ENCODE results near the gene UBASH3B.
A peak's percentile ranks its signal among the peaks of the same experiment; 100 is the strongest.

Gene UBASH3B

GRCh38 chr11:122678406-122678805 is 22.9 kb downstream of the UBASH3B start:
- Mint-ChIP-seq H3K27ac (no peak overlapping the region), H3K4me1 (ENCODE audit: low read depth) (peaks cover 63% of the 10 kb centered on the region), H3K9me3 (ENCODE audit: low read depth) (no peaks in the 10 kb centered on the region), H3K27me3 (no peaks in the 10 kb centered on the region), H3K4me3 (no peak overlapping the region), H3K36me3 (peaks cover 2% of the 10 kb centered on the region)

- peaks cover 5% of the 10 kb centered on the region for H3K36me3 Mint-ChIP-seq
- H3K9me3 Mint-ChIP-seq (ENCODE audit: low read depth): no peaks in the 10 kb centered on the region
- H3K27me3 Mint-ChIP-seq: no peaks in the 10 kb centered on the region
- H3K27ac Mint-ChIP-seq: no peak overlapping the region
- H3K4me3 Mint-ChIP-seq: no peak overlapping the region
- peaks cover 62% of the 10 kb centered on the region for H3K4me1 Mint-ChIP-seq (ENCODE audit: low read depth)
Measured at GRCh38 chr11:122679466-122679865, 23.9 kb downstream of the UBASH3B start.

GRCh38 chr11:122681070-122681469 is 25.5 kb downstream of the UBASH3B start:
- H3K27ac Mint-ChIP-seq: no peak overlapping the region
- H3K9me3 Mint-ChIP-seq (ENCODE audit: low read depth): no peaks in the 10 kb centered on the region
- no peak overlapping the region for H3K4me3 Mint-ChIP-seq
- H3K27me3 Mint-ChIP-seq: no peaks in the 10 kb centered on the region
- peaks cover 55% of the 10 kb centered on the region for H3K4me1 Mint-ChIP-seq (ENCODE audit: low read depth)
- peaks cover 5% of the 10 kb centered on the region for H3K36me3 Mint-ChIP-seq

GRCh38 chr11:122681735-122682134 is 26.2 kb downstream of the UBASH3B start:
- no peaks in the 10 kb centered on the region for H3K27me3 Mint-ChIP-seq
- H3K36me3 Mint-ChIP-seq: peaks cover 8% of the 10 kb centered on the region
- H3K27ac Mint-ChIP-seq: peak overlapping the region; percentile 8
- no peak overlapping the region for H3K4me3 Mint-ChIP-seq
- no peaks in the 10 kb centered on the region for H3K9me3 Mint-ChIP-seq (ENCODE audit: low read depth)
- H3K4me1 Mint-ChIP-seq (ENCODE audit: low read depth): peaks cover 57% of the 10 kb centered on the region

- H3K4me3 Mint-ChIP-seq: no peak overlapping the region
- peaks cover 57% of the 10 kb centered on the region for H3K4me1 Mint-ChIP-seq (ENCODE audit: low read depth)
- H3K36me3 Mint-ChIP-seq: peaks cover 8% of the 10 kb centered on the region
- H3K9me3 Mint-ChIP-seq (ENCODE audit: low read depth): no peaks in the 10 kb centered on the region
- no peaks in the 10 kb centered on the region for H3K27me3 Mint-ChIP-seq
- H3K27ac Mint-ChIP-seq: no peak overlapping the region
Measured at GRCh38 chr11:122682464-122682863, 26.9 kb downstream of the UBASH3B start.

- H3K9me3 Mint-ChIP-seq (ENCODE audit: low read depth): no peaks in the 10 kb centered on the region
- H3K36me3 Mint-ChIP-seq: peaks cover 8% of the 10 kb centered on the region
- H3K27me3 Mint-ChIP-seq: no peaks in the 10 kb centered on the region
- no peak overlapping the region for H3K4me3 Mint-ChIP-seq
- H3K27ac Mint-ChIP-seq: no peak overlapping the region
- peaks cover 58% of the 10 kb centered on the region for H3K4me1 Mint-ChIP-seq (ENCODE audit: low read depth)
Measured at GRCh38 chr11:122685041-122685440, 29.5 kb downstream of the UBASH3B start.

GRCh38 chr11:122686111-122686510 is 30.6 kb downstream of the UBASH3B start:
- peak overlapping the region; percentile 34 for H3K27ac Mint-ChIP-seq
- peaks cover 64% of the 10 kb centered on the region for H3K4me1 Mint-ChIP-seq (ENCODE audit: low read depth)
- H3K27me3 Mint-ChIP-seq: no peaks in the 10 kb centered on the region

GRCh38 chr11:122690384-122690783 is 34.9 kb downstream of the UBASH3B start:
- Mint-ChIP-seq H3K4me3 (peak overlapping the region; percentile 71), H3K36me3 (peaks cover 7% of the 10 kb centered on the region), H3K27me3 (no peaks in the 10 kb centered on the region), H3K9me3 (ENCODE audit: low read depth) (no peaks in the 10 kb centered on the region), H3K4me1 (ENCODE audit: low read depth) (peaks cover 80% of the 10 kb centered on the region), H3K27ac (peak overlapping the region; percentile 90)

More at GRCh38 chr11:122686111-122686510, 30.6 kb downstream of the UBASH3B start:
- peaks cover 8% of the 10 kb centered on the region for H3K36me3 Mint-ChIP-seq
- no peaks in the 10 kb centered on the region for H3K9me3 Mint-ChIP-seq (ENCODE audit: low read depth)
- H3K4me3 Mint-ChIP-seq: no peak overlapping the region

- H3K4me1 Mint-ChIP-seq (ENCODE audit: low read depth): peaks cover 82% of the 10 kb centered on the region
- H3K27me3 Mint-ChIP-seq: no peaks in the 10 kb centered on the region
- H3K9me3 Mint-ChIP-seq (ENCODE audit: low read depth): no peaks in the 10 kb centered on the region
- H3K4me3 Mint-ChIP-seq: peak overlapping the region; percentile 71
- H3K36me3 Mint-ChIP-seq: peaks cover 7% of the 10 kb centered on the region
- peak overlapping the region; percentile 90 for H3K27ac Mint-ChIP-seq
Measured at GRCh38 chr11:122690801-122691548, 35.5 kb downstream of the UBASH3B start.

- Mint-ChIP-seq H3K4me1 (ENCODE audit: low read depth) (peaks cover 82% of the 10 kb centered on the region), H3K27ac (peak overlapping the region; percentile 90), H3K27me3 (no peaks in the 10 kb centered on the region), H3K4me3 (peak overlapping the region; percentile 71), H3K9me3 (ENCODE audit: low read depth) (no peaks in the 10 kb centered on the region), H3K36me3 (peaks cover 4% of the 10 kb centered on the region)
Measured at GRCh38 chr11:122691549-122692150, 36.1 kb downstream of the UBASH3B start.

- no peaks in the 10 kb centered on the region for H3K27me3 Mint-ChIP-seq
- peak overlapping the region; percentile 46 for H3K4me3 Mint-ChIP-seq
- peaks cover 82% of the 10 kb centered on the region for H3K4me1 Mint-ChIP-seq (ENCODE audit: low read depth)
- H3K9me3 Mint-ChIP-seq (ENCODE audit: low read depth): no peaks in the 10 kb centered on the region
- peak overlapping the region; percentile 90 for H3K27ac Mint-ChIP-seq
- H3K36me3 Mint-ChIP-seq: peaks cover 4% of the 10 kb centered on the region
Measured at GRCh38 chr11:122692444-122692843, 36.9 kb downstream of the UBASH3B start.

- no peaks in the 10 kb centered on the region for H3K9me3 Mint-ChIP-seq (ENCODE audit: low read depth)
- H3K27ac Mint-ChIP-seq: peak overlapping the region; percentile 76
- peaks cover 94% of the 10 kb centered on the region for H3K4me1 Mint-ChIP-seq (ENCODE audit: low read depth)
Measured at GRCh38 chr11:122695076-122695615, 39.6 kb downstream of the UBASH3B start.

GRCh38 chr11:122696662-122697061 is 41.1 kb downstream of the UBASH3B start:
- Mint-ChIP-seq H3K27ac (peak overlapping the region; percentile 93), H3K27me3 (no peaks in the 10 kb centered on the region), H3K9me3 (ENCODE audit: low read depth) (no peaks in the 10 kb centered on the region), H3K4me3 (peak overlapping the region; percentile 86), H3K4me1 (ENCODE audit: low read depth) (peaks cover 95% of the 10 kb centered on the region), H3K36me3 (peaks cover 9% of the 10 kb centered on the region)

More at GRCh38 chr11:122695076-122695615, 39.6 kb downstream of the UBASH3B start:
- Mint-ChIP-seq H3K27me3 (no peaks in the 10 kb centered on the region), H3K4me3 (no peak overlapping the region), H3K36me3 (peaks cover 7% of the 10 kb centered on the region)

- peak overlapping the region; percentile 93 for H3K27ac Mint-ChIP-seq
- H3K9me3 Mint-ChIP-seq (ENCODE audit: low read depth): no peaks in the 10 kb centered on the region
- H3K4me3 Mint-ChIP-seq: peak overlapping the region; percentile 86
- peaks cover 91% of the 10 kb centered on the region for H3K4me1 Mint-ChIP-seq (ENCODE audit: low read depth)
- H3K27me3 Mint-ChIP-seq: no peaks in the 10 kb centered on the region
- peaks cover 10% of the 10 kb centered on the region for H3K36me3 Mint-ChIP-seq
Measured at GRCh38 chr11:122697636-122698167, 42.2 kb downstream of the UBASH3B start.

- Mint-ChIP-seq H3K27me3 (no peaks in the 10 kb centered on the region), H3K27ac (peak overlapping the region; percentile 93), H3K9me3 (ENCODE audit: low read depth) (no peaks in the 10 kb centered on the region), H3K36me3 (peaks cover 10% of the 10 kb centered on the region), H3K4me3 (peak overlapping the region; percentile 86), H3K4me1 (ENCODE audit: low read depth) (peaks cover 85% of the 10 kb centered on the region)
Measured at GRCh38 chr11:122698392-122698791, 42.9 kb downstream of the UBASH3B start.
